Measurements from ENCODE around the gene COG3. TPM values are rescaled to one million over a fixed set of nuclear protein-coding genes. Genes with fewer than 3 reads are reported as not detected.

COG3 gene
- total RNA-seq, 2 experiments from 2014 or later = 18.0 to 19.6 TPM

- H3K27ac Mint-ChIP-seq = peak overlapping the region; percentile 74
- no peaks in the 10 kb centered on the region for H3K9me3 Mint-ChIP-seq (ENCODE audit: low read depth)
- ATAC-seq (no peak), DNase-seq (no peak)
- CTCF ChIA-PET = interaction anchor here (0.6 to 1.8 kb wide), 6 partner anchors 8 to 178 kb away, joined by 3 to 4 read pairs (median 3); no protein-coding TSS in a partner anchor
- H3K36me3 Mint-ChIP-seq (ENCODE audit: low read depth) = peaks cover 33% of the 10 kb centered on the region
- H3K27me3 Mint-ChIP-seq = no peaks in the 10 kb centered on the region
- intact Hi-C loops (cut with DNase I, micrococcal nuclease) = no loop called here
- peaks cover 4% of the 10 kb centered on the region for H3K4me1 Mint-ChIP-seq
- H3K4me3 Mint-ChIP-seq = no peak overlapping the region
- POLR2A ChIA-PET = no interaction called here
Measured at GRCh38 chr13:45506811-45507210, 42.1 kb downstream of the COG3 start.

GRCh38 chr13:45508776-45509175 lies 44.0 kb downstream of the COG3 start:
- peaks cover 35% of the 10 kb centered on the region for H3K36me3 Mint-ChIP-seq (ENCODE audit: low read depth)
- peak overlapping the region; percentile 26 for H3K27ac Mint-ChIP-seq
- ATAC-seq = no peak
- no peak for DNase-seq
- no peak overlapping the region for H3K4me3 Mint-ChIP-seq
- ChIA-PET CTCF (interaction anchor here (1.1 to 1.6 kb wide), 4 partner anchors 10 to 137 kb away, joined by 3 to 5 read pairs (median 3); no protein-coding TSS in a partner anchor), POLR2A (no interaction called here)
- H3K27me3 Mint-ChIP-seq = no peaks in the 10 kb centered on the region
- peaks cover 8% of the 10 kb centered on the region for H3K4me1 Mint-ChIP-seq
- intact Hi-C loops (cut with DNase I, micrococcal nuclease) = no loop called here
- no peaks in the 10 kb centered on the region for H3K9me3 Mint-ChIP-seq (ENCODE audit: low read depth)

DNA sequence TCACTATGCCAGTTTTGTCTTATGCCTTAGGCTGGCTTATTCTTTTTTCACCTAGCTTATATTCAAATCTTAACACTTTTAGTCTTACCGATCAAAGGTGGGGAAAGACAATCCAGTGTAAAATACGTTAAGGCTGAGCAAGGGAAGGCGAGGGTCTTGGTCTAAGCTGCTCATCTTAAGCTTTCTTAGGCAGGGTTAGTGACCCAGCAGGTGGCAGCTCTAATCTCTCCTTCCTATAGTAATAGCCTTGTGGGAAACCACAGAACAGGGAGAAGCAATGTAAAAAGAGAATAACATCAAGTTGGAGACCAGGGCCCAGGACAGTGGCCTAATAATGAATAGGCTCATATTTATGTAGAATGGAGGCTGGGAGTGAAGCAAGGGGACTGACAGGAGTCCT lies 45.9 kb downstream of the COG3 start:
- Mint-ChIP-seq H3K4me1 (peaks cover 9% of the 10 kb centered on the region), H3K36me3 (ENCODE audit: low read depth) (peaks cover 29% of the 10 kb centered on the region), H3K9me3 (ENCODE audit: low read depth) (no peaks in the 10 kb centered on the region), H3K27ac (no peak overlapping the region), H3K27me3 (no peaks in the 10 kb centered on the region), H3K4me3 (no peak overlapping the region)
- no peak for ATAC-seq
- ChIA-PET CTCF (interaction anchor here (0.9 to 1.4 kb wide), 6 partner anchors 11 to 207 kb away, joined by 3 to 4 read pairs (median 3); no protein-coding TSS in a partner anchor), POLR2A (no interaction called here)
- DNase-seq = no peak
- intact Hi-C loops (cut with DNase I, micrococcal nuclease) = loop anchor here (1.0 to 5.0 kb wide), 6 partner anchors 139 to 811 kb away; no protein-coding TSS in a partner anchor

DNA sequence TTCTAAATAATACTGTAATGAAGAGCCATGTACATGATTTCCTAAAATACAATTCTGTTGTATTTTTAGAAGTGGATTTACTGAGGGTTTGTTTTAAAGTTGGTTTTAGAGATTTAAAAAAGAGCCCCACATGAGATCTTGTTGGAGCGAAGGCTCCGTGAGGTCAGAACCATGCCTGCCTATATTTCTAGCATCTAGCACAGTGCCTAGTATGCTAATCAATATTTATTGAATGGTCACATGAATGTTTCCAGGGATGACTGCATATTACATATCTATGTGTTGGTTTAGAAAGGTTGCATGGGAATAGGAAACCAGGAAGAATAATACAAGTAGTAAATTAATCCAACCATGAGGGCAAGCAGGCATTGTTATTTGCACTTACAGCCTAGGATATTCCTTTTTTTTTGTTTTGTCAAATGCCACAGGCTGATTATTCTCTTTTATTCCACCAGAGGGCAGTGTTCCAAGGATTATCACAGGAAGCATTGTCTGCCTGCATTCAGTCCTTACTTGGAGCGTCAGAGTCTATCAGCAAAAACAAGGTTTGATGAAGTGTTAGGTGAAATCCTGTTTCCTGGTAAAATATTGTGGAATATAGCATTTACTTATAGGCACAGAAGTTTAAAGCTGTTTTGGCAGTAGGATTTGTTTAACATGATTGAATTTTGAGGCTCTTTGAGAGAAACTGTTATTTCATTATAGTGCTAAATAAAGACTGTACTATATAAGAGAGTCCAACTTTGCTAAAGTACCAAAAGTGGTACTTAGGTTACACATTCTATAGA lies 46.8 kb downstream of the COG3 start:
- Mint-ChIP-seq H3K36me3 (ENCODE audit: low read depth) (peaks cover 26% of the 10 kb centered on the region), H3K27me3 (no peaks in the 10 kb centered on the region), H3K4me1 (peaks cover 14% of the 10 kb centered on the region), H3K4me3 (no peak overlapping the region), H3K27ac (peak overlapping the region; percentile 66), H3K9me3 (ENCODE audit: low read depth) (no peaks in the 10 kb centered on the region)
- ATAC-seq = peak; percentile 89
- DNase-seq = peak; percentile 25
- ChIA-PET POLR2A (no interaction called here), CTCF (interaction anchor here (0.5 to 1.8 kb wide), 8 partner anchors 15 to 206 kb away, joined by 3 to 5 read pairs (median 4); no protein-coding TSS in a partner anchor)
- intact Hi-C loops (cut with DNase I, micrococcal nuclease) = loop anchor here (1.0 to 5.0 kb wide), 6 partner anchors 140 to 810 kb away; no protein-coding TSS in a partner anchor

DNA sequence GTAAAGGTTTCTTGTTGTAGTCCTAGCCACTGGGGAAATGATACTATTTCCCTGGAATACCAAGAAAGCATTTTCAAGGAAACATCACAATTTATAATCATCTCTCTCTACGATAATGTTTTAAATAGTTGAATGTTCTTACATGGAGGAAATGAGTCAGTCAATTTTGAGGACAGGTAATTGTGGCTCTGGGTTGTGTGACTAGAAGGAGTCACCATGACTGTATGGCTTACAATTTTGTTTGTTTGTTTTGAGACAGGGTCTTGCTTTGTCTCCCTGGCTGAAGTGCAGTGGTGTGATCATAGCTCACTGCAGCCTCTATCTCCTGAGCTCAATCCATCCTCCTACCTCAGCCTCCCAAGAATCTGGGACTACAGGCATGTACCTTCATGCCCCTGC lies 47.4 kb downstream of the COG3 start:
- no peak overlapping the region for H3K4me3 Mint-ChIP-seq
- intact Hi-C loops (cut with DNase I, micrococcal nuclease) = loop anchor here in 1 of 2 experiments (5.0 kb wide), 1 partner anchor 205 kb away; no protein-coding TSS in a partner anchor
- peaks cover 20% of the 10 kb centered on the region for H3K4me1 Mint-ChIP-seq
- peak overlapping the region; percentile 47 for H3K27ac Mint-ChIP-seq
- H3K36me3 Mint-ChIP-seq (ENCODE audit: low read depth) = peaks cover 26% of the 10 kb centered on the region
- CTCF ChIA-PET = interaction anchor here (0.5 to 1.8 kb wide), 7 partner anchors 15 to 205 kb away, joined by 3 to 5 read pairs (median 4); no protein-coding TSS in a partner anchor
- DNase-seq (no peak), ATAC-seq (peak; percentile 35)
- no peaks in the 10 kb centered on the region for H3K27me3 Mint-ChIP-seq
- no peaks in the 10 kb centered on the region for H3K9me3 Mint-ChIP-seq (ENCODE audit: low read depth)
- POLR2A ChIA-PET = no interaction called here

GRCh38 chr13:45516757-45517156 lies 52.0 kb downstream of the COG3 start:
- intact Hi-C loops (cut with DNase I, micrococcal nuclease) = no loop called here
- H3K9me3 Mint-ChIP-seq (ENCODE audit: low read depth) = no peaks in the 10 kb centered on the region
- POLR2A ChIA-PET = no interaction called here
- no peak for ATAC-seq
- H3K27ac Mint-ChIP-seq = no peak overlapping the region
- H3K4me3 Mint-ChIP-seq = no peak overlapping the region
- no peak for DNase-seq
- CTCF ChIA-PET = interaction anchor here (1.6 kb wide), 1 partner anchor 146 kb away, joined by 4 read pairs; no protein-coding TSS in a partner anchor
- H3K4me1 Mint-ChIP-seq = peaks cover 47% of the 10 kb centered on the region
- H3K36me3 Mint-ChIP-seq (ENCODE audit: low read depth) = peaks cover 55% of the 10 kb centered on the region
- no peaks in the 10 kb centered on the region for H3K27me3 Mint-ChIP-seq

- CTCF ChIA-PET = interaction anchor here (1.2 to 1.3 kb wide), 2 partner anchors 9 to 11 kb away, joined by 3 read pairs; no protein-coding TSS in a partner anchor
- H3K27me3 Mint-ChIP-seq = no peaks in the 10 kb centered on the region
- H3K9me3 Mint-ChIP-seq (ENCODE audit: low read depth) = no peaks in the 10 kb centered on the region
- H3K4me3 Mint-ChIP-seq = no peak overlapping the region
- H3K4me1 Mint-ChIP-seq = peaks cover 43% of the 10 kb centered on the region
- peaks cover 55% of the 10 kb centered on the region for H3K36me3 Mint-ChIP-seq (ENCODE audit: low read depth)
- intact Hi-C loops (cut with DNase I, micrococcal nuclease) = no loop called here
- DNase-seq (peak; percentile 28), ATAC-seq (peak; percentile 93)
- POLR2A ChIA-PET = interaction anchor here (0.6 kb wide), 1 partner anchor 120 kb away, joined by 4 read pairs; no protein-coding TSS in a partner anchor
- H3K27ac Mint-ChIP-seq = peak overlapping the region; percentile 64
Measured at GRCh38 chr13:45518525-45519245, 53.9 kb downstream of the COG3 start.

GRCh38 chr13:45519493-45519892 lies 54.8 kb downstream of the COG3 start:
- no peak for ATAC-seq
- Mint-ChIP-seq H3K27me3 (no peaks in the 10 kb centered on the region), H3K4me3 (no peak overlapping the region), H3K9me3 (ENCODE audit: low read depth) (no peaks in the 10 kb centered on the region), H3K27ac (peak overlapping the region; percentile 64), H3K36me3 (ENCODE audit: low read depth) (peaks cover 55% of the 10 kb centered on the region), H3K4me1 (peaks cover 43% of the 10 kb centered on the region)
- ChIA-PET CTCF (interaction anchor here (1.2 to 1.3 kb wide), 2 partner anchors 10 to 12 kb away, joined by 3 read pairs; no protein-coding TSS in a partner anchor), POLR2A (no interaction called here)
- intact Hi-C loops (cut with DNase I, micrococcal nuclease) = no loop called here
- no peak for DNase-seq

- Mint-ChIP-seq H3K27ac (peak overlapping the region; percentile 45), H3K27me3 (no peaks in the 10 kb centered on the region), H3K9me3 (ENCODE audit: low read depth) (no peaks in the 10 kb centered on the region), H3K4me1 (peaks cover 38% of the 10 kb centered on the region), H3K36me3 (ENCODE audit: low read depth) (peaks cover 62% of the 10 kb centered on the region), H3K4me3 (no peak overlapping the region)
- DNase-seq = no peak
- intact Hi-C loops (cut with DNase I, micrococcal nuclease) = no loop called here
- ChIA-PET POLR2A (no interaction called here), CTCF (interaction anchor here (0.6 to 1.3 kb wide), 2 partner anchors 11 to 28 kb away, joined by 3 to 4 read pairs; no protein-coding TSS in a partner anchor)
- ATAC-seq = no peak
Measured at GRCh38 chr13:45521297-45521696, 56.6 kb downstream of the COG3 start.

DNA sequence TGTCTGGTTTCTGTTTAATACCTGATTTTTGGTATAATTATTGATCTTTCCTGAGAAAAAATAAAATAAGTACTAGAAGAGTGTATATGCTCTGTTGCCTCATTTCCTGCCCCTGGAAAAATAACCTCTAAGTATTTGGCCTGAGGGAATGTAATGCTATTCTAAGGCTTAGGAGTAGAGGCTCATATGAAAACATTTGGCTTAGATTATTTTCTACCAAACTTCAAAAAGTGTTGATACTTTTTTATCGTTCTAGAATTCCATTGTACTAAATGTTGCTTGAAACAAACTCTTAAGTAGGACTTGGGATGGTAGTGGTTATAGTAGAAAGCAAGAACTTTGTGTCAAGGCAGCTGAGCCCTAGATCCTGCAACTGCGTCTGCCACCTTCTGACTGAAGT lies 57.8 kb downstream of the COG3 start:
- Mint-ChIP-seq H3K27ac (peak overlapping the region; percentile 29), H3K27me3 (no peaks in the 10 kb centered on the region), H3K4me1 (peaks cover 27% of the 10 kb centered on the region), H3K4me3 (no peak overlapping the region), H3K36me3 (ENCODE audit: low read depth) (peaks cover 54% of the 10 kb centered on the region), H3K9me3 (ENCODE audit: low read depth) (no peaks in the 10 kb centered on the region)
- no peak for ATAC-seq
- ChIA-PET POLR2A (no interaction called here), CTCF (no interaction called here)
- DNase-seq = no peak
- intact Hi-C loops (cut with DNase I, micrococcal nuclease) = no loop called here

DNA sequence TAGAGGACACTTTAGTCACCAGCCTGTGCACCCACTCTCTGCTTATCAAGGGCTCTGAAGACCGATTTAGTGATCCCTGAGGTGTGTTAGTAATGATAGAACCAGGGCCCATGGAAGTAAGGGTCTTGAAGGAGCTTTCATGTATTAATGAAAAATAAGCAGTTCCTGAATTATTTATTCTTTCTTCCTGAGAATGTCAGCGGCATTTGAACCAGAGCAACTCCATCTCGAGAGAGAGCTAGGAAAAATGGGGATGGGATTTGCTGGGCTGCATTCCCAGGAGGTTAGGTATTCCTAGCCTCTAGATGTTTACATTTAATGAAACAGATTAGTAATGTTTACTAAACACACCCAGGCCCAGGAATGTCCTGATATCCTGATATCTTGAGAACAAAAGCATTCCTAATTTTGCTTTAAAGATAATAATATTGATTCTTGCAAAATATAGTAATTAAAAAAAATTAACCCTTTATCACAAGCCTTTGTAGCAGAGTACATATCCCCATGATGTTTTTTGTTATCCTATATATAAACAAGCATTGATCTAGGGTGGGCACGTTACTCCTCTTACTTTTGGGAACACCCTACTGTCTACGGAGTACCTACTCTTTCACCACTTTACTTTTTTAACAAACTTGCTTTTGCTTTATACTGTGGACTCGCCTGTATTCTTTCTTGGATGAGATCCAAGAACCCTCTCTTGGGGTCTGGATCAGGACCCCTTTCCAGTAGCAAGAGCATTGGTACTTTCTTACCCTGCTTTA lies 63.1 kb downstream of the COG3 start:
- no peak for ATAC-seq
- intact Hi-C loops (cut with DNase I, micrococcal nuclease) = no loop called here

More for the DNA sequence above, 63.1 kb downstream of the COG3 start:
- Mint-ChIP-seq H3K4me3 (no peak overlapping the region), H3K27me3 (no peaks in the 10 kb centered on the region), H3K36me3 (ENCODE audit: low read depth) (peaks cover 28% of the 10 kb centered on the region), H3K27ac (no peak overlapping the region), H3K9me3 (ENCODE audit: low read depth) (no peaks in the 10 kb centered on the region), H3K4me1 (peaks cover 10% of the 10 kb centered on the region)
- POLR2A ChIA-PET = no interaction called here
- CTCF ChIA-PET = no interaction called here
- no peak for DNase-seq
